Lung (tissue), 12 donors: Measurements from ENCODE around the gene DNMT3A. TPM values are rescaled to one million over a fixed set of nuclear protein-coding genes. Genes with fewer than 3 reads are reported as not detected.

Experiments used
- ATAC-seq: fragments of 200-7000 bp; cut with Tn5 transposase; one replicate; pipeline ENCODE4 v1.9.1; 2020; ENCODE audit warnings: moderate number of reproducible peaks; ENCODE audit not compliant: insufficient read depth, low FRiP score
- DNase-seq, 3 donors: peaks; one replicate each; pipeline ENCODE4 v3.0.0-alpha.2; 2013 to 2017
- H3K27ac ChIP-seq, 2 donors: one replicate each; pipeline ENCODE4 v1.5.1; 2013; ENCODE audit warnings: mild to moderate bottlenecking in 2 of 2, moderate library complexity in 2 of 2, control low read depth in 1 of 2, inconsistent platforms in 1 of 2, low read depth in 1 of 2, low read length in 1 of 2
- H3K27me3 ChIP-seq, 3 donors: one replicate each; pipeline ENCODE4 v1.5.1; 2013; ENCODE audit warnings: low read length in 2 of 3; ENCODE audit not compliant: control insufficient read depth in 3 of 3, insufficient read depth in 3 of 3
- H3K36me3 ChIP-seq, 4 donors: one replicate each; pipeline ENCODE4 v1.5.1; 2013; ENCODE audit warnings: low read length in 4 of 4, mild to moderate bottlenecking in 1 of 4, moderate library complexity in 1 of 4; ENCODE audit not compliant: control insufficient read depth in 4 of 4, insufficient read depth in 4 of 4
- H3K4me1 ChIP-seq, 5 donors: one replicate each; pipeline ENCODE4 v1.5.1; 2013; ENCODE audit warnings: low read length in 5 of 5, mild to moderate bottlenecking in 2 of 5, moderate library complexity in 1 of 5; ENCODE audit not compliant: control insufficient read depth in 5 of 5, insufficient read depth in 5 of 5
- H3K4me3 ChIP-seq: one replicate; pipeline ENCODE4 v1.5.1; 2013; ENCODE audit warnings: mild to moderate bottlenecking, control low read depth, moderate library complexity
- H3K9ac ChIP-seq, 2 donors: one replicate each; pipeline ENCODE4 v1.5.1; 2013; ENCODE audit warnings: low read length in 2 of 2, control low read depth in 1 of 2; ENCODE audit not compliant: insufficient read depth in 1 of 2
- H3K9me3 ChIP-seq, 4 donors: one replicate each; pipeline ENCODE4 v1.5.1; 2013; ENCODE audit warnings: low read length in 3 of 4, mild to moderate bottlenecking in 1 of 4, moderate library complexity in 1 of 4; ENCODE audit not compliant: control insufficient read depth in 4 of 4, insufficient read depth in 3 of 4
- WGBS, 2 donors: extraction: QIAGEN DNeasy Blood & Tissue Kit; methylation state at CpG; one replicate each; pipeline ENCODE4 v1.1.7; 2013; 5-methylcytosine and 5-hydroxymethylcytosine counted together
- polyA plus RNA-seq, 2 donors: library from polyadenylated mRNA; stranded (reverse); fragments of 200-250 nt; gene quantifications; one replicate each; pipeline ENCODE4 v1.2.1, GENCODE V29; 2013
- total RNA-seq, 2 donors: library from RNA; depleted of rRNA in 1 of 2; stranded (reverse); fragments of >200 nt in 1 of 2; gene quantifications; one replicate each; pipeline ENCODE4 v1.2.1, GENCODE V29; 2014 to 2021
- TF ChIP-seq, protein P1 (sequence below): IDR thresholded peaks from 2 replicates; pipeline ENCODE4 v1.5.1; 2012; ENCODE audit warnings: mild to moderate bottlenecking; ENCODE audit errors: control extremely low read depth, extremely low read depth
- donor health status: control.
- donor health status: control.
- donor health status: Bipolar disorder and iron deficiency.
- donor health status: healthy.
- donor health status: DM: yes; HTN: yes; CAD: no.

The DNMT3A gene
- total and polyA plus RNA-seq, 4 donors, result 9.2 to 61.0 (median 26.9) TPM

DNA sequence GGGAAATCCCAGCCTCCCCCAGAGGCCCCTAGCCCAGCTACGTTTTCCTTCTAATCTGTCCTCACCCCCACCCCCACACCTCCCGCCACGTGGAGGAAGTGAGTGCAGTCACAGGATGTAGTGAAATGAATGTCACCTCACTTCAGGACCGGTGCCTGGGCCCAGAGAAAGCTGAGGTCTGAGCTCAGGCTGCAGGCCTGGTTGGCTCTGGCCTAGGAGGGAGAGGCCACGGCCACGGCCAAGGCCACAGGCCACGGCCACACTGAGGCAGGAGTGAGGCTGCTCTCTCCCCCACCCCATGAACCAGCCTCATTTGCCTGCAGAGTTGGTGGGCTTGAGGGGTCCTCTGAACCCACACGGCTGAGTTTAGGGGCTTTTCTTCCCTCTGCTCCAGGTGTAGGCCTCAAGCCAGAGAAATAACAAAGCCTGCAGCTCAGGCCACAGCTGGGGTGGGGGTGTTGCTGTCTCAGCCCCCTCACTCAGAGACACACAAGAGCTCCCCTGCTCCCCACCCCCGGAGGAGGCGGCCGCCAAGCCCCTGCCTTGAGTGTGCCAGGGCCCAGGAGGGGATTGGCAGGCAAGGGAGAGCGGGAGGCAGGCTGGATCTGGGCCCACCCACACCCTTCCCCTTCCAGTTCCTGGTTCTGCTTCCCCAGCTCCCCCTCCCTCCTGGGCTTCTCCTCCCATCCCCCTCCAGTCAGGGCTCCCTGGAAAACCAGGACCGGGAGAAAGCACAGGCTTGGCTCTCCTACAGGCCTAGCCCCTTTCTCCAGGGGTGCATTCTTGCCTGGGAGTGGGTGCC is 27.0 kb downstream of the DNMT3A start:
- peak overlapping the region; percentile 43 to 88 for H3K27ac ChIP-seq
- peaks cover 2 to 18% (median 12%) of the 10 kb centered on the region in 4 donors for H3K36me3 ChIP-seq
- DNase-seq (peak; percentile 92 to 97 (median 93)), ATAC-seq (peak; percentile 44)
- no peaks in the 10 kb centered on the region for H3K9me3 ChIP-seq
- H3K4me1 ChIP-seq, result peaks cover 13 to 32% (median 31%) of the 10 kb centered on the region in 5 donors
- no peaks in the 10 kb centered on the region for H3K27me3 ChIP-seq
- H3K9ac ChIP-seq, result no peak overlapping the region
- TF ChIP-seq, protein P1, sequence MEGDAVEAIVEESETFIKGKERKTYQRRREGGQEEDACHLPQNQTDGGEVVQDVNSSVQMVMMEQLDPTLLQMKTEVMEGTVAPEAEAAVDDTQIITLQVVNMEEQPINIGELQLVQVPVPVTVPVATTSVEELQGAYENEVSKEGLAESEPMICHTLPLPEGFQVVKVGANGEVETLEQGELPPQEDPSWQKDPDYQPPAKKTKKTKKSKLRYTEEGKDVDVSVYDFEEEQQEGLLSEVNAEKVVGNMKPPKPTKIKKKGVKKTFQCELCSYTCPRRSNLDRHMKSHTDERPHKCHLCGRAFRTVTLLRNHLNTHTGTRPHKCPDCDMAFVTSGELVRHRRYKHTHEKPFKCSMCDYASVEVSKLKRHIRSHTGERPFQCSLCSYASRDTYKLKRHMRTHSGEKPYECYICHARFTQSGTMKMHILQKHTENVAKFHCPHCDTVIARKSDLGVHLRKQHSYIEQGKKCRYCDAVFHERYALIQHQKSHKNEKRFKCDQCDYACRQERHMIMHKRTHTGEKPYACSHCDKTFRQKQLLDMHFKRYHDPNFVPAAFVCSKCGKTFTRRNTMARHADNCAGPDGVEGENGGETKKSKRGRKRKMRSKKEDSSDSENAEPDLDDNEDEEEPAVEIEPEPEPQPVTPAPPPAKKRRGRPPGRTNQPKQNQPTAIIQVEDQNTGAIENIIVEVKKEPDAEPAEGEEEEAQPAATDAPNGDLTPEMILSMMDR, result no peak
- 22 to 31% methylated on average over 13 of the region's 13 CpGs for WGBS, 2 donors
- H3K4me3 ChIP-seq, result no peak overlapping the region

DNA sequence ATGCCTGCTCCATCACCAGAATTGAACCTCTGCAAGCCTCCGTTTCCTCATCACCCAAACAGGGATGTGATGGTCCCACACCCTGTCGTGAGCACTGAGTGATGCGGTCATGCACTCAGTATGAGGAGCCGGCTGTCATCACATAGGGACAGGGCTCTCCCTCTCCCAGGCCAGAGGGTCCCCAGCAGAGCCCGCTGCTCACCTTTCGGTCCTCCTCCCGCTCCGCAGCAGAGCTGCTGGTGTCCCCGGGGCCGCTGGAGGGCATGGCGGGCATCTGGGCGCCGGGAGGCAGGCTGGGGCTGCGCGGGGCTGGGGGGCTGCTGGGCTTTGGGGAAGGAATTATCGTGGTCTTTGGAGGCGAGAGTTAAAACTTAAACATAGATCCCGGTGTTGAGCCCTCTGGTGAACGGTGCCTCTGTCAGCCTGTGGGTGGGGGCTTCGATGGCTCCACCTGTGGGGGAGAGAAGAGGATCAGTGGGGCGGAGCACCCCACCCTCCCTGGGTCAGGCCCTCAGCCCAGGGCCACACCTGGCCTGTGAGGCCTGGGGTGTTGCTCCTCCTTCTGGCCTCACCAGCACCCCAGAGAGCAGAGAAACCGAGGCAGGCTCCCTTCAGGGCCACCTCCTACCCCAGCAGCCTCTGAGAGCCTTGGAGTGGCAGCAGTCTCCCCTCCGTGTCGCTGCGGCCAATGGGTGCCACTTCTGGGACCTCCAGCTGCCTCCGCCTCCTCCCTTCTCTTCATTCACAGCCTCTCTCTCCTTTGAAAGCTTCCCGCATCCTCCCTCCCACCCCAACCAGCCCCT is 27.8 kb downstream of the DNMT3A start:
- DNase-seq, result no peak
- peaks cover 2 to 22% (median 17%) of the 10 kb centered on the region in 4 donors for H3K36me3 ChIP-seq
- H3K9ac ChIP-seq, result no peak overlapping the region
- H3K27me3 ChIP-seq, result no peaks in the 10 kb centered on the region
- H3K27ac ChIP-seq, result peak overlapping the region; percentile 43 to 88
- H3K4me1 ChIP-seq, result peaks cover 13 to 32% (median 31%) of the 10 kb centered on the region in 5 donors
- 85 to 92% methylated on average over 27 of the region's 27 CpGs for WGBS, 2 donors
- H3K9me3 ChIP-seq, result no peaks in the 10 kb centered on the region
- ATAC-seq, result no peak
- TF ChIP-seq, protein P1, result no peak
- no peak overlapping the region for H3K4me3 ChIP-seq

DNA sequence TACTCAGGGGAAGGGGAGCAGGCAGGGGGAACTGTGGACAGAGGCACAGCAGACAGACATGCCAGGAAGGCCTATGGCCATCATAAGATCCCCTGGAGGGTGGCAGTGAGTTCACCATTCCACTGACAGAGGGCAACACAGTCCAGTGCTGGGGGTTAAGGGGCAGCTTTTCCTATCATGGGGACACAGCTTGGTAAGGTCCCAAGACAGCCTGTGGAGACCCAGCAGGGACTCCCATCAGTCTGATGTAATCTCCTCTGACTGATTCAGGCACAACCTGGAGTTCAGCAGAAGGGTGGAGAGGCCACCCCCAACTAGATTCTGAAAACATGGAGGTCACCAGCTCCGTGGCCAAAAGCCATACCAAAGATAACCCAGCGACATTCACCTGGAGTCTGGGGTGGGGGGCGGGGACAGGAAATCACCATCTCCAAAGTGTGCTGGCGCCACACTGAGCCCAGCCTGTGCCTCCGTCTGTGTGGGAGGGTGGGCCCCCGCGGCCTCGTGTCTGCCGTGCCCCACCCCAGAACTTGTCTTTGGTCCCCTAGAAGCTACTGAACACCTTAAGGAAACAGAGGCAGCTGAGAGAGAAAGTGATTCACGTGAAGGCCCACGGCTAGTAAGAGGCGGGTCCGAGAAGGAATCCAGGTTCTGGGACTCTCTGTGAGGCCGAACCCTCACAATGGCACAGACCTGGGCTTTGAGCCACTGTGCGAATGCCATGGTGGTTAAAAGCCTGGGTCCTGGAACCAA is 28.6 kb downstream of the DNMT3A start:
- Histone ChIP-seq H3K36me3 (peaks cover 2 to 26% (median 19%) of the 10 kb centered on the region in 4 donors), H3K9ac (no peak overlapping the region), H3K27ac (no peak overlapping the region), H3K4me3 (no peak overlapping the region), H3K27me3 (no peaks in the 10 kb centered on the region), H3K9me3 (no peaks in the 10 kb centered on the region), H3K4me1 (peaks cover 13 to 32% (median 31%) of the 10 kb centered on the region in 5 donors)
- DNase-seq (no peak), ATAC-seq (no peak)
- WGBS, 2 donors, result 83 to 85% methylated on average over 15 of the region's 15 CpGs
- TF ChIP-seq, protein P1, result no peak
